Liver (tissue), 9 donors: ENCODE results near the gene IGF2BP2. TPM values are rescaled to one million over a fixed set of nuclear protein-coding genes. Genes with fewer than 3 reads are reported as not detected.

Experiments
- DNase-seq: peaks from one replicate; pipeline ENCODE4 v3.0.0-alpha.2; 2017; ENCODE audit warnings: low spot score
- H3K27ac ChIP-seq, 2 donors: one replicate each; pipeline ENCODE4 v1.7.0; 2013; ENCODE audit warnings: inconsistent platforms in 2 of 2, low read length in 2 of 2, control low read depth in 1 of 2, low read depth in 1 of 2, mild to moderate bottlenecking in 1 of 2
- H3K27me3 ChIP-seq, 4 donors: one replicate each; pipeline versions ENCODE4 v1.6.1 to v1.7.0; 2013; ENCODE audit warnings: low read length in 3 of 4, inconsistent platforms in 1 of 4, mild to moderate bottlenecking in 1 of 4, moderate library complexity in 1 of 4; ENCODE audit not compliant: control insufficient read depth in 4 of 4, insufficient read depth in 4 of 4
- H3K36me3 ChIP-seq, 4 donors: one replicate each; pipeline versions ENCODE4 v1.6.1 to v1.7.0; 2013; ENCODE audit warnings: low read length in 3 of 4, mild to moderate bottlenecking in 3 of 4, low read depth in 1 of 4, moderate library complexity in 1 of 4; ENCODE audit not compliant: control insufficient read depth in 4 of 4, insufficient read depth in 3 of 4
- H3K4me1 ChIP-seq, 4 donors: one replicate each; pipeline versions ENCODE4 v1.6.1 to v1.7.0; 2013; ENCODE audit warnings: low read length in 3 of 4, mild to moderate bottlenecking in 3 of 4, moderate library complexity in 1 of 4; ENCODE audit not compliant: control insufficient read depth in 4 of 4, insufficient read depth in 4 of 4
- H3K4me3 ChIP-seq, 3 donors: one replicate each; pipeline versions ENCODE4 v1.6.1 to v1.7.0; 2013; ENCODE audit warnings: low read length in 3 of 3, control low read depth in 1 of 3, low read depth in 1 of 3, mild to moderate bottlenecking in 1 of 3
- H3K9ac ChIP-seq, 2 donors: one replicate each; pipeline ENCODE4 v1.7.0; 2013; ENCODE audit warnings: low read length in 2 of 2, mild to moderate bottlenecking in 2 of 2, moderate library complexity in 2 of 2, control low read depth in 1 of 2, low read depth in 1 of 2
- H3K9me3 ChIP-seq, 4 donors: one replicate each; pipeline versions ENCODE4 v1.6.1 to v1.7.0; 2013; ENCODE audit warnings: low read length in 3 of 4; ENCODE audit not compliant: control insufficient read depth in 4 of 4
- EGR1 ChIP-seq, 2 donors: IDR thresholded peaks; 2 replicates each; pipeline ENCODE4 v1.6.1; 2016 to 2018; ENCODE audit warnings: antibody characterized with exemption in 2 of 2, low read depth in 2 of 2
- FOXA1 ChIP-seq: IDR thresholded peaks from 2 replicates; pipeline ENCODE4 v1.6.1; 2016; ENCODE audit warnings: antibody characterized with exemption
- FOXA2 ChIP-seq: IDR thresholded peaks from 2 replicates; pipeline ENCODE4 v1.6.1; 2016; ENCODE audit warnings: antibody characterized with exemption
- GABPA ChIP-seq, 2 donors: IDR thresholded peaks in 1 of 2; conservative IDR thresholded peaks in 1 of 2; 2 replicates each; pipeline ENCODE4 v1.6.1; 2016; ENCODE audit warnings: antibody characterized with exemption in 2 of 2, mild to moderate bottlenecking in 1 of 2, moderate library complexity in 1 of 2
- HNF4A ChIP-seq, 2 donors: conservative IDR thresholded peaks; 2 replicates each; pipeline ENCODE4 v1.6.1; 2016; ENCODE audit warnings: antibody characterized with exemption in 2 of 2, mild to moderate bottlenecking in 2 of 2
- HNF4G ChIP-seq: IDR thresholded peaks from 2 replicates; pipeline ENCODE4 v1.6.1; 2016; ENCODE audit warnings: antibody characterized with exemption
- JUND ChIP-seq, 2 donors: IDR thresholded peaks; 2 replicates each; pipeline ENCODE4 v1.6.1; 2016; ENCODE audit warnings: antibody characterized with exemption in 2 of 2
- NR2F2 ChIP-seq: IDR thresholded peaks from 2 replicates; pipeline ENCODE4 v1.6.1; 2016; ENCODE audit warnings: antibody characterized with exemption
- RAD21 ChIP-seq, 2 donors: IDR thresholded peaks; 2 replicates each; pipeline ENCODE4 v1.6.1; 2016; ENCODE audit warnings: antibody characterized with exemption in 2 of 2, mild to moderate bottlenecking in 2 of 2
- RXRA ChIP-seq, 2 donors: IDR thresholded peaks; 2 replicates each; pipeline ENCODE4 v1.6.1; 2017 to 2018; ENCODE audit warnings: antibody characterized with exemption in 2 of 2, mild to moderate bottlenecking in 1 of 2
- SP1 ChIP-seq: IDR thresholded peaks from 2 replicates; pipeline ENCODE4 v1.6.1; 2018; ENCODE audit warnings: antibody characterized with exemption, mild to moderate bottlenecking
- TAF1 ChIP-seq: conservative IDR thresholded peaks from 2 replicates; pipeline ENCODE4 v1.6.1; 2016; ENCODE audit warnings: antibody characterized with exemption, mild to moderate bottlenecking
- YY1 ChIP-seq: IDR thresholded peaks from 2 replicates; pipeline ENCODE4 v1.6.1; 2016; ENCODE audit warnings: antibody characterized with exemption, mild to moderate bottlenecking
- WGBS: extraction: QIAGEN DNeasy Blood & Tissue Kit; methylation state at CpG from one replicate; pipeline ENCODE4 v1.1.7; 2013; 5-methylcytosine and 5-hydroxymethylcytosine counted together
- polyA plus RNA-seq, 2 donors: library from polyadenylated mRNA; stranded (reverse) in 1 of 2; unstranded in 1 of 2; fragments of 200-250 nt in 1 of 2; fragments of >200 nt in 1 of 2; fragmentation: Nextera tagmentation in 1 of 2; extraction: Ambion mirVana in 1 of 2; gene quantifications; one replicate each; pipeline versions ENCODE4 v1.2.1 to v1.2.3, GENCODE V29; 2013 to 2015
- total RNA-seq, 2 donors: library from RNA; depleted of rRNA; stranded (reverse); fragments of >200 nt; gene quantifications; one replicate each; pipeline ENCODE4 v1.2.3, GENCODE V29; 2014
- TF ChIP-seq, protein P1 (sequence below): IDR thresholded peaks from 2 replicates; pipeline ENCODE4 v1.6.1; 2016; ENCODE audit warnings: antibody characterized with exemption
- TF ChIP-seq, protein P2 (sequence below): fragments of 150-350 bp; IDR thresholded peaks from 2 replicates; pipeline ENCODE4 v1.5.1; 2017; ENCODE audit warnings: improper control_type of control experiment, low read depth, low read length; ENCODE audit not compliant: missing input control
- TF ChIP-seq, protein P3 (sequence below): IDR thresholded peaks from 2 replicates; pipeline ENCODE4 v1.6.1; 2016; ENCODE audit warnings: antibody characterized with exemption
- TF ChIP-seq, protein P4 (sequence below): IDR thresholded peaks from 2 replicates; pipeline ENCODE4 v1.6.1; 2016; ENCODE audit warnings: antibody characterized with exemption
- TF ChIP-seq, protein P5 (sequence below): IDR thresholded peaks from 2 replicates; pipeline ENCODE4 v1.6.1; 2016; ENCODE audit warnings: antibody characterized with exemption, mild to moderate bottlenecking
- donor health status: healthy.
- donor health status: healthy.
- donor health status: healthy.
- donor health status: healthy.
- donor health status: healthy.

IGF2BP2 gene
- total and polyA plus RNA-seq, 4 donors = 0.67 to 35.0 (median 1.7) TPM

DNA sequence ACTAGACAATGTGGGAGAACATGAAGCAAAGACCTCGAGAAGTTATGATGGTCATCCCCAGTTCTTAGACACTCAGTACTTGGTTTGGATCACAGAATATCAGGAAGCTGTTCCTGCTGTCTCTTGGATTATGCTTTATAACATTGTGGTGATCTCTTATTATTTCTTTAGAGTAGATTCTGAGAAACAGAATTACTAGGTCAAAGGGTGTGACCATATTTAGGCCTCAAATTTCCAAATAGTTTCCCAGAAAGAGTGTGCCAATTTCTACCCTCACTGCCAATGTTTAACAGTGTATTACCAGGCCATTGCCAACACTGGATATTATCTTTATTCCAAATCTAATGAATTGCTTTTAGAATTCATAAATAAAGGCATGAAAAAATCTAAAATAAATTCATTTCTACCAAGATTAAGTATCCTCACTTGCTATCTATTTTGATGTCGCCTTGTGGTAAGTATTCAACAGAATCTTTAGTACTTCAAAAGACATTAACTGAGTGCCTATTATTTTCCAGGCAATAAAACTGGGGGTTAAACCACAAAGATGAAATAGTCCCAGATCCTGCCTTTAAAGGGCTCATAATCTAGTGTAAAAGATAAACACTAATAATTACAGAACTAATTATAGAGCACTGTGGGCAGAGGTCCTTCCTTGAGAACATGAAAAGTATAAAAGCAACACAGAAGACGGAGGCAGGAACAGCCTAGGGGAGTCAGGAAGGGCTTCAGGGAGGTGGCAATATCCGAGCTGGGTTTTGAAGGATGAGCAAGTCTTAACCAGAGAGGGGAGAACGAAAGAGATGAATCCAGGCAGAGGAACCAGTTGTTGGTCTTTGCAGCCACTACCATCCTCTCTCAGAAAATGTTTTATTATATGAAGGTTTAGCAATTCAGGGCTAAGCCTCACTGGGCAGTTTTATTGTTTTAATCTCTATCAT is 86.8 kb downstream of the IGF2BP2 start:
- TF ChIP-seq, protein P1, sequence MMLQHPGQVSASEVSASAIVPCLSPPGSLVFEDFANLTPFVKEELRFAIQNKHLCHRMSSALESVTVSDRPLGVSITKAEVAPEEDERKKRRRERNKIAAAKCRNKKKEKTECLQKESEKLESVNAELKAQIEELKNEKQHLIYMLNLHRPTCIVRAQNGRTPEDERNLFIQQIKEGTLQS = no peak
- peak; percentile 36 for TF ChIP-seq SP1
- peak; percentile 36 to 37 for TF ChIP-seq RXRA (IDR thresholded peaks at IDR 0.05)
- no peaks in the 10 kb centered on the region for H3K27me3 ChIP-seq
- H3K9me3 ChIP-seq = no peaks in the 10 kb centered on the region
- DNase-seq = no peak
- no peak overlapping the region for H3K4me3 ChIP-seq
- H3K4me1 ChIP-seq = peaks cover 0 to 6% (median 0%) of the 10 kb centered on the region in 4 donors
- no peak overlapping the region for H3K9ac ChIP-seq
- no peaks in the 10 kb centered on the region for H3K36me3 ChIP-seq
- no peak overlapping the region for H3K27ac ChIP-seq
- WGBS = 84% methylated on average over 5 of the region's 5 CpGs

DNA sequence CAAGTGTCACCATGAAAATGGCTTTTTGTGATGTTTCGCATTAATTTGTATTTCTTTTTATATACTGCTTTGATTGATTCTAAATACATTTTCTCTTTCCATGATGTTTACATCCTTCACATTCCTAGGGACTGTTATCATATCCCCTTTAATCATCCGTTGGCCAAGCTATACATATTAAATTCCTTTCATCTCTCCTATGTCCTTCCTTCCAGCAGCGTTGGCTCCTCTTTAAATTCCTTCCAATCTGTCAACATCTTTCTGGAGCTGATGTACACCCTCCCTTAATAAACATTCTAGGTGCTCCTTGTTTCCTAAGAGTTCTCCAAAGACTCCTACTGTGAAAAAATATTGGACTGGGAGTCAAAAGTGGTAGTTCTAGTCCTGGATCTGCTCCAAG is 87.8 kb downstream of the IGF2BP2 start:
- DNase-seq = no peak
- no peak overlapping the region for H3K4me3 ChIP-seq
- TF ChIP-seq EGR1 (IDR thresholded peaks at IDR 0.05; ENCODE audit: low read depth in 2 of 2) (no peak), FOXA1 (no peak), FOXA2 (no peak), SP1 (no peak), HNF4A (conservative IDR thresholded peaks at IDR 0.05) (no peak), JUND (IDR thresholded peaks at IDR 0.05) (no peak), HNF4G (no peak), RAD21 (IDR thresholded peaks at IDR 0.05) (no peak), RXRA (IDR thresholded peaks at IDR 0.05) (no peak), NR2F2 (no peak), GABPA (IDR thresholded peaks at IDR 0.05 in 1 of 2, conservative IDR thresholded peaks at IDR 0.05 in 1 of 2) (no peak), YY1 (no peak), TAF1 (no peak)
- TF ChIP-seq, protein P2, sequence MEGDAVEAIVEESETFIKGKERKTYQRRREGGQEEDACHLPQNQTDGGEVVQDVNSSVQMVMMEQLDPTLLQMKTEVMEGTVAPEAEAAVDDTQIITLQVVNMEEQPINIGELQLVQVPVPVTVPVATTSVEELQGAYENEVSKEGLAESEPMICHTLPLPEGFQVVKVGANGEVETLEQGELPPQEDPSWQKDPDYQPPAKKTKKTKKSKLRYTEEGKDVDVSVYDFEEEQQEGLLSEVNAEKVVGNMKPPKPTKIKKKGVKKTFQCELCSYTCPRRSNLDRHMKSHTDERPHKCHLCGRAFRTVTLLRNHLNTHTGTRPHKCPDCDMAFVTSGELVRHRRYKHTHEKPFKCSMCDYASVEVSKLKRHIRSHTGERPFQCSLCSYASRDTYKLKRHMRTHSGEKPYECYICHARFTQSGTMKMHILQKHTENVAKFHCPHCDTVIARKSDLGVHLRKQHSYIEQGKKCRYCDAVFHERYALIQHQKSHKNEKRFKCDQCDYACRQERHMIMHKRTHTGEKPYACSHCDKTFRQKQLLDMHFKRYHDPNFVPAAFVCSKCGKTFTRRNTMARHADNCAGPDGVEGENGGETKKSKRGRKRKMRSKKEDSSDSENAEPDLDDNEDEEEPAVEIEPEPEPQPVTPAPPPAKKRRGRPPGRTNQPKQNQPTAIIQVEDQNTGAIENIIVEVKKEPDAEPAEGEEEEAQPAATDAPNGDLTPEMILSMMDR = no peak
- TF ChIP-seq, protein P3, sequence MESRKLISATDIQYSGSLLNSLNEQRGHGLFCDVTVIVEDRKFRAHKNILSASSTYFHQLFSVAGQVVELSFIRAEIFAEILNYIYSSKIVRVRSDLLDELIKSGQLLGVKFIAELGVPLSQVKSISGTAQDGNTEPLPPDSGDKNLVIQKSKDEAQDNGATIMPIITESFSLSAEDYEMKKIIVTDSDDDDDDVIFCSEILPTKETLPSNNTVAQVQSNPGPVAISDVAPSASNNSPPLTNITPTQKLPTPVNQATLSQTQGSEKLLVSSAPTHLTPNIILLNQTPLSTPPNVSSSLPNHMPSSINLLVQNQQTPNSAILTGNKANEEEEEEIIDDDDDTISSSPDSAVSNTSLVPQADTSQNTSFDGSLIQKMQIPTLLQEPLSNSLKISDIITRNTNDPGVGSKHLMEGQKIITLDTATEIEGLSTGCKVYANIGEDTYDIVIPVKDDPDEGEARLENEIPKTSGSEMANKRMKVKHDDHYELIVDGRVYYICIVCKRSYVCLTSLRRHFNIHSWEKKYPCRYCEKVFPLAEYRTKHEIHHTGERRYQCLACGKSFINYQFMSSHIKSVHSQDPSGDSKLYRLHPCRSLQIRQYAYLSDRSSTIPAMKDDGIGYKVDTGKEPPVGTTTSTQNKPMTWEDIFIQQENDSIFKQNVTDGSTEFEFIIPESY = no peak
- TF ChIP-seq, protein P4, sequence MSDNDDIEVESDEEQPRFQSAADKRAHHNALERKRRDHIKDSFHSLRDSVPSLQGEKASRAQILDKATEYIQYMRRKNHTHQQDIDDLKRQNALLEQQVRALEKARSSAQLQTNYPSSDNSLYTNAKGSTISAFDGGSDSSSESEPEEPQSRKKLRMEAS = no peak
- TF ChIP-seq, protein P5, sequence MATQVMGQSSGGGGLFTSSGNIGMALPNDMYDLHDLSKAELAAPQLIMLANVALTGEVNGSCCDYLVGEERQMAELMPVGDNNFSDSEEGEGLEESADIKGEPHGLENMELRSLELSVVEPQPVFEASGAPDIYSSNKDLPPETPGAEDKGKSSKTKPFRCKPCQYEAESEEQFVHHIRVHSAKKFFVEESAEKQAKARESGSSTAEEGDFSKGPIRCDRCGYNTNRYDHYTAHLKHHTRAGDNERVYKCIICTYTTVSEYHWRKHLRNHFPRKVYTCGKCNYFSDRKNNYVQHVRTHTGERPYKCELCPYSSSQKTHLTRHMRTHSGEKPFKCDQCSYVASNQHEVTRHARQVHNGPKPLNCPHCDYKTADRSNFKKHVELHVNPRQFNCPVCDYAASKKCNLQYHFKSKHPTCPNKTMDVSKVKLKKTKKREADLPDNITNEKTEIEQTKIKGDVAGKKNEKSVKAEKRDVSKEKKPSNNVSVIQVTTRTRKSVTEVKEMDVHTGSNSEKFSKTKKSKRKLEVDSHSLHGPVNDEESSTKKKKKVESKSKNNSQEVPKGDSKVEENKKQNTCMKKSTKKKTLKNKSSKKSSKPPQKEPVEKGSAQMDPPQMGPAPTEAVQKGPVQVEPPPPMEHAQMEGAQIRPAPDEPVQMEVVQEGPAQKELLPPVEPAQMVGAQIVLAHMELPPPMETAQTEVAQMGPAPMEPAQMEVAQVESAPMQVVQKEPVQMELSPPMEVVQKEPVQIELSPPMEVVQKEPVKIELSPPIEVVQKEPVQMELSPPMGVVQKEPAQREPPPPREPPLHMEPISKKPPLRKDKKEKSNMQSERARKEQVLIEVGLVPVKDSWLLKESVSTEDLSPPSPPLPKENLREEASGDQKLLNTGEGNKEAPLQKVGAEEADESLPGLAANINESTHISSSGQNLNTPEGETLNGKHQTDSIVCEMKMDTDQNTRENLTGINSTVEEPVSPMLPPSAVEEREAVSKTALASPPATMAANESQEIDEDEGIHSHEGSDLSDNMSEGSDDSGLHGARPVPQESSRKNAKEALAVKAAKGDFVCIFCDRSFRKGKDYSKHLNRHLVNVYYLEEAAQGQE = no peak
- TF ChIP-seq, protein P1 = no peak
- H3K9me3 ChIP-seq = no peaks in the 10 kb centered on the region
- H3K27ac ChIP-seq = no peak overlapping the region
- WGBS = 74% methylated on average over 3 of the region's 3 CpGs
- no peak overlapping the region for H3K9ac ChIP-seq
- H3K27me3 ChIP-seq = no peaks in the 10 kb centered on the region
- H3K36me3 ChIP-seq = no peaks in the 10 kb centered on the region
- H3K4me1 ChIP-seq = peaks cover 0 to 6% (median 0%) of the 10 kb centered on the region in 4 donors
